A673 (cell line): ENCODE results near the gene KAT2A.

ENCODE experiments used
- EZH2 ChIP-seq: fragments of 200-600 bp; sonication (generic); IDR thresholded peaks from 2 replicates; pipeline ENCODE4 v1.6.1; 2017; ENCODE audit warnings: borderline replicate concordance, low read depth, mild to moderate bottlenecking, mixed read lengths, antibody characterized with exemption, low read length; ENCODE audit not compliant: poor library complexity, severe bottlenecking
- TF ChIP-seq, protein P1 (sequence below): fragments of 300-800, 200-600 bp; sonication (generic); conservative IDR thresholded peaks from 2 replicates; pipeline ENCODE4 v1.5.1; 2017; ENCODE audit warnings: low read depth, mild to moderate bottlenecking, antibody characterized with exemption, low read length, moderate library complexity, mixed read lengths

DNA sequence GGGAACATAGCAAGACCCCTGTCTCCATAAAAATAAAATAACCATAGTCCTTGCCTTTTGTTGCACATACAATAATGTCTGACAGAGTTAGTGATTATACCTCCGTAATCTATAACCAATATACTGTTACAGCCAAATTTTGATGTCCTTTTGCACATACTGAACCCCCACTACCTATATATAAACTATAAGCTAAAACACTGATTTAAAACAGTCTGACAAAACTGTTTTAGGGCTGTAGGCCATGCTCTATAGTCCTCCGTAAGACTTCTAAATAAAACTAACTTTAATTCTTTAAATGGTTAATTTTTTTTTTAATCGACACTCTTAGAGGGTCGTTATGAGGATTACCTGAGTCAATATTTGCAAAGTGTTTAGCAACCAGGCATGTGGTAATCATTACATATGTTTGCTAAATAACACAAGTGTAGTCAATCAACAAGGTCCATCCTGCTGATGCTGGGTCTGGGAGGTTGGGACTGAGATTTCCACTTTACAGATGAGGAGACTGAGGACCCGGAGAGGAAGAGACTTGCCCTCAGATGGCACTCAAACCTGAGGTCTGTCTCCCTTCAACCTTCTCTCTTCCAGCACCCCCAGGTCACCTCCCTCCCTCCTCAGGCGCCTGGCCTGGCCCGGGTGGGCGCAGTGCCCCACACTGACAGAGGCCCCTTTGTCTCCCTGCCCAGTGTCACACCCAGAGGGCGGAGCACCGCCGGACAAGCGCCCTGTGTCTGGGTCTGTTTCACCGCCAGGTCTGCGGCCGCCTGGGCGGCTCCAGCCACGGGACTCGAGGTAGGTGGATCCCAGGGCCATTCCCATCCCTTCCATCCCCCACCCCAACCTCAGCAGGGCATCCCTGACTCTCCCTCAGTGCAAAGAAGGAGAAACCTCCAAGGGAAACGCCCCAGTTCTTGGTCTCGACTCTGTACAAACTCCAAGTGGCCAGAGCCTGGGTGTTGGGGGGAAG, 33.1 kb downstream of the KAT2A start:
- no peak for TF ChIP-seq EZH2
- TF ChIP-seq, protein P1, sequence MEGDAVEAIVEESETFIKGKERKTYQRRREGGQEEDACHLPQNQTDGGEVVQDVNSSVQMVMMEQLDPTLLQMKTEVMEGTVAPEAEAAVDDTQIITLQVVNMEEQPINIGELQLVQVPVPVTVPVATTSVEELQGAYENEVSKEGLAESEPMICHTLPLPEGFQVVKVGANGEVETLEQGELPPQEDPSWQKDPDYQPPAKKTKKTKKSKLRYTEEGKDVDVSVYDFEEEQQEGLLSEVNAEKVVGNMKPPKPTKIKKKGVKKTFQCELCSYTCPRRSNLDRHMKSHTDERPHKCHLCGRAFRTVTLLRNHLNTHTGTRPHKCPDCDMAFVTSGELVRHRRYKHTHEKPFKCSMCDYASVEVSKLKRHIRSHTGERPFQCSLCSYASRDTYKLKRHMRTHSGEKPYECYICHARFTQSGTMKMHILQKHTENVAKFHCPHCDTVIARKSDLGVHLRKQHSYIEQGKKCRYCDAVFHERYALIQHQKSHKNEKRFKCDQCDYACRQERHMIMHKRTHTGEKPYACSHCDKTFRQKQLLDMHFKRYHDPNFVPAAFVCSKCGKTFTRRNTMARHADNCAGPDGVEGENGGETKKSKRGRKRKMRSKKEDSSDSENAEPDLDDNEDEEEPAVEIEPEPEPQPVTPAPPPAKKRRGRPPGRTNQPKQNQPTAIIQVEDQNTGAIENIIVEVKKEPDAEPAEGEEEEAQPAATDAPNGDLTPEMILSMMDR: no peak
